ENCODE results near the gene COBL.

GRCh38 chr7:51035716-51036115, 280.9 kb downstream of the COBL start:
- TF ChIP-seq CTCF (IDR thresholded peaks at IDR 0.05) (no peak), POLR2A (IDR thresholded peaks at IDR 0.05) (no peak), POLR2AphosphoS5 (IDR thresholded peaks at IDR 0.05) (no peak)
